Measurements from ENCODE around the gene TNRC6B. TPM values are rescaled to one million over a fixed set of nuclear protein-coding genes. Genes with fewer than 3 reads are reported as not detected.

The TNRC6B gene
- polyA plus RNA-seq, 1 donor from 2014 or later, result 7.6 TPM

DNA sequence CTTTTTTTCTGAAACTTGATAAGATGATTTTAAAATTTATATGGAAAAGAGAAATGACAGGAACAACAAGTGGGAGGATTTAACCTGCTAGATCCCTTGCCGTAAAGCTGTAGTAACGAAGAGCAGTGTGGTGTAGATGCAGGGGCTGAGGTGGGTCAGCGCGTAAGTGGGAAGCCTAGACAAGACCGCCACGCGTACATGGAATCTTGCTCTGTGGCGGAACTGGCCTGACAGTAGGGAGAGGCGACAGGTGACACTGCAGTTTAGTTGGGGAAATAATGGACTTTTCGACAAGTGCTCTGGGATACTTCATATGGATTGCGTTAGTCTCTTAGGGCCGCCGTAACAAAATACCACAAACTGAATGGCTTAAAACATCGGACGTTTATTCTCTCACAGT lies 28.8 kb downstream of the TNRC6B start:
- Histone ChIP-seq H3K9ac (ENCODE audit: low read length) (no peak overlapping the region), H3K36me3 (ENCODE audit: insufficient read depth, low read length) (no peaks in the 10 kb centered on the region), H3K27me3 (ENCODE audit: insufficient read depth, low read depth, low read length) (no peaks in the 10 kb centered on the region), H3K79me2 (replicated peaks; ENCODE audit: insufficient read depth, low read length) (peaks cover 98% of the 10 kb centered on the region), H3K9me3 (ENCODE audit: low read length) (no peaks in the 10 kb centered on the region), H3F3A (ENCODE audit: insufficient read depth, low read length, poor library complexity, severe bottlenecking) (no peaks in the 10 kb centered on the region), H3K9me2 (ENCODE audit: insufficient read depth, low read length) (no peaks in the 10 kb centered on the region), H3K27ac (ENCODE audit: low read length) (no peak overlapping the region), H2AFZ (ENCODE audit: low read depth, low read length) (no peak overlapping the region), H3K4me2 (ENCODE audit: low read length) (no peak overlapping the region), H3K4me3 (ENCODE audit: low read length) (no peak overlapping the region), H4K20me1 (ENCODE audit: insufficient read depth) (peaks cover 54% of the 10 kb centered on the region)
- TF ChIP-seq EP300 (conservative IDR thresholded peaks at IDR 0.05; ENCODE audit: poor library complexity, severe bottlenecking), result no peak
- TF ChIP-seq, protein P1, sequence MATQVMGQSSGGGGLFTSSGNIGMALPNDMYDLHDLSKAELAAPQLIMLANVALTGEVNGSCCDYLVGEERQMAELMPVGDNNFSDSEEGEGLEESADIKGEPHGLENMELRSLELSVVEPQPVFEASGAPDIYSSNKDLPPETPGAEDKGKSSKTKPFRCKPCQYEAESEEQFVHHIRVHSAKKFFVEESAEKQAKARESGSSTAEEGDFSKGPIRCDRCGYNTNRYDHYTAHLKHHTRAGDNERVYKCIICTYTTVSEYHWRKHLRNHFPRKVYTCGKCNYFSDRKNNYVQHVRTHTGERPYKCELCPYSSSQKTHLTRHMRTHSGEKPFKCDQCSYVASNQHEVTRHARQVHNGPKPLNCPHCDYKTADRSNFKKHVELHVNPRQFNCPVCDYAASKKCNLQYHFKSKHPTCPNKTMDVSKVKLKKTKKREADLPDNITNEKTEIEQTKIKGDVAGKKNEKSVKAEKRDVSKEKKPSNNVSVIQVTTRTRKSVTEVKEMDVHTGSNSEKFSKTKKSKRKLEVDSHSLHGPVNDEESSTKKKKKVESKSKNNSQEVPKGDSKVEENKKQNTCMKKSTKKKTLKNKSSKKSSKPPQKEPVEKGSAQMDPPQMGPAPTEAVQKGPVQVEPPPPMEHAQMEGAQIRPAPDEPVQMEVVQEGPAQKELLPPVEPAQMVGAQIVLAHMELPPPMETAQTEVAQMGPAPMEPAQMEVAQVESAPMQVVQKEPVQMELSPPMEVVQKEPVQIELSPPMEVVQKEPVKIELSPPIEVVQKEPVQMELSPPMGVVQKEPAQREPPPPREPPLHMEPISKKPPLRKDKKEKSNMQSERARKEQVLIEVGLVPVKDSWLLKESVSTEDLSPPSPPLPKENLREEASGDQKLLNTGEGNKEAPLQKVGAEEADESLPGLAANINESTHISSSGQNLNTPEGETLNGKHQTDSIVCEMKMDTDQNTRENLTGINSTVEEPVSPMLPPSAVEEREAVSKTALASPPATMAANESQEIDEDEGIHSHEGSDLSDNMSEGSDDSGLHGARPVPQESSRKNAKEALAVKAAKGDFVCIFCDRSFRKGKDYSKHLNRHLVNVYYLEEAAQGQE (IDR thresholded peaks at IDR 0.05; ENCODE audit: borderline replicate concordance), result no peak
- no peak for TF ChIP-seq MXI1 (conservative IDR thresholded peaks at IDR 0.05; ENCODE audit: poor library complexity, severe bottlenecking)
- TF ChIP-seq SMC3 (conservative IDR thresholded peaks at IDR 0.05; ENCODE audit: poor library complexity), result no peak
- no peak for TF ChIP-seq TAF1 (IDR thresholded peaks at IDR 0.05; ENCODE audit: low read depth)
- no peak for TF ChIP-seq RAD21 (conservative IDR thresholded peaks at IDR 0.05)
- no peak for TF ChIP-seq POLR2AphosphoS5 (IDR thresholded peaks at IDR 0.05)
- TF ChIP-seq, protein P2, sequence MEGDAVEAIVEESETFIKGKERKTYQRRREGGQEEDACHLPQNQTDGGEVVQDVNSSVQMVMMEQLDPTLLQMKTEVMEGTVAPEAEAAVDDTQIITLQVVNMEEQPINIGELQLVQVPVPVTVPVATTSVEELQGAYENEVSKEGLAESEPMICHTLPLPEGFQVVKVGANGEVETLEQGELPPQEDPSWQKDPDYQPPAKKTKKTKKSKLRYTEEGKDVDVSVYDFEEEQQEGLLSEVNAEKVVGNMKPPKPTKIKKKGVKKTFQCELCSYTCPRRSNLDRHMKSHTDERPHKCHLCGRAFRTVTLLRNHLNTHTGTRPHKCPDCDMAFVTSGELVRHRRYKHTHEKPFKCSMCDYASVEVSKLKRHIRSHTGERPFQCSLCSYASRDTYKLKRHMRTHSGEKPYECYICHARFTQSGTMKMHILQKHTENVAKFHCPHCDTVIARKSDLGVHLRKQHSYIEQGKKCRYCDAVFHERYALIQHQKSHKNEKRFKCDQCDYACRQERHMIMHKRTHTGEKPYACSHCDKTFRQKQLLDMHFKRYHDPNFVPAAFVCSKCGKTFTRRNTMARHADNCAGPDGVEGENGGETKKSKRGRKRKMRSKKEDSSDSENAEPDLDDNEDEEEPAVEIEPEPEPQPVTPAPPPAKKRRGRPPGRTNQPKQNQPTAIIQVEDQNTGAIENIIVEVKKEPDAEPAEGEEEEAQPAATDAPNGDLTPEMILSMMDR (IDR thresholded peaks at IDR 0.05; ENCODE audit: poor library complexity, severe bottlenecking), result no peak
- no peak for TF ChIP-seq EZH2 (IDR thresholded peaks at IDR 0.05; ENCODE audit: borderline replicate concordance, insufficient read depth, low read length, poor library complexity, severe bottlenecking)

DNA sequence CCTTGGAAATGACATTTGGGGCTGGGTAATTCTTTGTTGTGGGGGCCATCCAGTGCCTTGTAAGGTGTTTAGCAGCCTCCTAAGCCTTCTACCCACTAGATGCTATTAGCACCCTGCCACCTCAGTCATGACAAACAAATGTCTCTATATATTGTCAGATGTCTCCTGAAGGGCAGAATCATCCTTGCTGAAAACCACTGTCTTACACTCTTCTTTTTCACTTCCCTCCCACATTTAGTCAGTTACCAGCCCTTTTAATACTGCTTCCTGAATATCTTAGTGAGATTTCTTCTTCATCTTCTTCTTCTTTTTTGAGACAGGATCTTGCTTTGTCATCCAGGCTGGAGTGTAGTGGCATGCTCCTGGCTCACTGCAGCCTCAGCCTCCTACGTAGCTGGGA lies 33.1 kb downstream of the TNRC6B start:
- peaks cover 91% of the 10 kb centered on the region for H3K79me2 ChIP-seq (replicated peaks; ENCODE audit: insufficient read depth, low read length)
- peaks cover 47% of the 10 kb centered on the region for H4K20me1 ChIP-seq (ENCODE audit: insufficient read depth)
- H3K4me2 ChIP-seq (ENCODE audit: low read length), result no peak overlapping the region

More for the DNA sequence above, 33.1 kb downstream of the TNRC6B start:
- H3K27ac ChIP-seq (ENCODE audit: low read length), result no peak overlapping the region
- H3K27me3 ChIP-seq (ENCODE audit: insufficient read depth, low read depth, low read length), result no peaks in the 10 kb centered on the region
- no peak overlapping the region for H3K9ac ChIP-seq (ENCODE audit: low read length)
- H3K36me3 ChIP-seq (ENCODE audit: insufficient read depth, low read length), result no peaks in the 10 kb centered on the region
- H3K9me3 ChIP-seq (ENCODE audit: low read length), result no peaks in the 10 kb centered on the region
- no peak overlapping the region for H2AFZ ChIP-seq (ENCODE audit: low read depth, low read length)
- H3K9me2 ChIP-seq (ENCODE audit: insufficient read depth, low read length), result no peaks in the 10 kb centered on the region
- no peak overlapping the region for H3K4me3 ChIP-seq (ENCODE audit: low read length)
- H3F3A ChIP-seq (ENCODE audit: insufficient read depth, low read length, poor library complexity, severe bottlenecking), result no peaks in the 10 kb centered on the region
- TF ChIP-seq POLR2AphosphoS5 (IDR thresholded peaks at IDR 0.05) (no peak), MXI1 (conservative IDR thresholded peaks at IDR 0.05; ENCODE audit: poor library complexity, severe bottlenecking) (no peak), SMC3 (conservative IDR thresholded peaks at IDR 0.05; ENCODE audit: poor library complexity) (no peak), EZH2 (IDR thresholded peaks at IDR 0.05; ENCODE audit: borderline replicate concordance, insufficient read depth, low read length, poor library complexity, severe bottlenecking) (no peak)
- TF ChIP-seq, protein P1 (IDR thresholded peaks at IDR 0.05; ENCODE audit: borderline replicate concordance), result no peak
- TF ChIP-seq, protein P2 (IDR thresholded peaks at IDR 0.05; ENCODE audit: poor library complexity, severe bottlenecking), result no peak

All from neural cell (in vitro differentiated cells).